Cardiac muscle cell (in vitro differentiated cells and primary cell): Measurements from ENCODE around the gene UGT8. TPM values are rescaled to one million over a fixed set of nuclear protein-coding genes. Genes with fewer than 3 reads are reported as not detected.
"Not testable (repeated sequence)": the region's sequence is repeated elsewhere in the genome, so short reads cannot be mapped to it uniquely, and the experiment has no call there.

Source experiments
- DNase-seq, 2 donors: peaks; one replicate each; pipeline versions ENCODE4 v3.0.0 to v3.0.0-alpha.2; 2010 to 2017; ENCODE audit warnings: low read depth in 1 of 2, low spot score in 1 of 2
- H3K27ac ChIP-seq: fragments of 200-600 bp; sonication (generic); 2 replicates; pipeline ENCODE4 v1.5.1; 2016
- H3K27me3 ChIP-seq: fragments of 200-600 bp; sonication (generic); 2 replicates; pipeline ENCODE4 v1.6.0; 2016; ENCODE audit warnings: control low read depth
- H3K36me3 ChIP-seq: fragments of 200-600 bp; sonication (generic); 2 replicates; pipeline ENCODE4 v1.5.1; 2016; ENCODE audit warnings: control low read depth
- H3K4me1 ChIP-seq: fragments of 200-600 bp; sonication (generic); 2 replicates; pipeline ENCODE4 v1.8.1; 2017; ENCODE audit warnings: low read depth, mild to moderate bottlenecking, mixed run types
- H3K4me3 ChIP-seq: fragments of 200-600 bp; sonication (generic); 2 replicates; pipeline ENCODE4 v1.5.1; 2016; ENCODE audit warnings: mild to moderate bottlenecking
- H3K9me3 ChIP-seq: fragments of 200-600 bp; sonication (generic); 2 replicates; pipeline ENCODE4 v1.5.1; 2017; ENCODE audit warnings: low read depth, mild to moderate bottlenecking, control low read depth
- polyA plus RNA-seq: library from polyadenylated mRNA; unstranded; fragments of >200 nt; fragmentation: Nextera tagmentation; extraction: Ambion mirVana; gene quantifications from 2 replicates; pipeline ENCODE4 v1.2.1, GENCODE V29; 2016
- total RNA-seq: library from RNA; depleted of rRNA; stranded (reverse); fragments of >200 nt; gene quantifications from 2 replicates; pipeline ENCODE4 v1.2.3, GENCODE V29; 2016
- TF ChIP-seq, protein P1 (sequence below): IDR thresholded peaks from 2 replicates; pipeline ENCODE4 v1.5.1; 2012; ENCODE audit warnings: low read depth, mild to moderate bottlenecking, low read length

UGT8 gene
- total and polyA plus RNA-seq, 2 experiments from 2014 or later: 0.36 to 0.43 TPM

DNA sequence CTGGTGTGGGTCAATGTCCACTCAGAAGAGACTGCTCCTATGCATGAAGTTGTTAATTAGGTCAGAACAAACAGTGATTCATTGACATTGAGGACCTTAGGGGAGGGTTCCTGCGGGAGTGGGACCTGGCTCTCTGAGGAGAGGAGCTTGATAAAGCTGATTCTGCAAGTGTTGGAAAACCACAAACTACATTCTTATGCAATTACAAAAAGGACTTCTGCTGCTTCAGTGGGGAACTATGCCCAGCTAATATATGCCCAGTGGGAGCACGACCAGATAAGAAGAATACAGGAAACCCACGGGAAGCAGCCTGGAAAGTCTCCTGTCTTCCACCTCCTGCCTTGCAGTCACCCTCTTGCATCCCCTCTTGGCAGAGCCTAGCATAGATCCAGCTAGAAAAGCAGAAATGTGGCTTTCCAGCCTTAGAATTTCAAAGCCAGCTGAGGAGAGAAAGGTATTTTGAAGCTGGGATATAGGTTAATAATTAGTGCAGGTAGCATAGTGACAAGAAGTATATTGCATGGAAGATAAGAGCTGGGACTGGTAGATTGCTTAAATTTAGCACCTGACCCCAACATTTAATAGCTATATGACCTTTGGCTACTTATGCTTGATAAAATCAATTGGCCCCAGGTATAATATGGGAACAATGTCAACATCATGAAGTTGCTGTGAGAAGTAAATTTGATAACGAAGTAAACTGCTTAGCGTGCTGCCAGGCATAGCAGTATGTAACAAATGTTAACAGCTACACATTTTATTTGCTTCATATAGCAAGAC, 34.9 kb upstream of the UGT8 start:
- TF ChIP-seq, protein P1, sequence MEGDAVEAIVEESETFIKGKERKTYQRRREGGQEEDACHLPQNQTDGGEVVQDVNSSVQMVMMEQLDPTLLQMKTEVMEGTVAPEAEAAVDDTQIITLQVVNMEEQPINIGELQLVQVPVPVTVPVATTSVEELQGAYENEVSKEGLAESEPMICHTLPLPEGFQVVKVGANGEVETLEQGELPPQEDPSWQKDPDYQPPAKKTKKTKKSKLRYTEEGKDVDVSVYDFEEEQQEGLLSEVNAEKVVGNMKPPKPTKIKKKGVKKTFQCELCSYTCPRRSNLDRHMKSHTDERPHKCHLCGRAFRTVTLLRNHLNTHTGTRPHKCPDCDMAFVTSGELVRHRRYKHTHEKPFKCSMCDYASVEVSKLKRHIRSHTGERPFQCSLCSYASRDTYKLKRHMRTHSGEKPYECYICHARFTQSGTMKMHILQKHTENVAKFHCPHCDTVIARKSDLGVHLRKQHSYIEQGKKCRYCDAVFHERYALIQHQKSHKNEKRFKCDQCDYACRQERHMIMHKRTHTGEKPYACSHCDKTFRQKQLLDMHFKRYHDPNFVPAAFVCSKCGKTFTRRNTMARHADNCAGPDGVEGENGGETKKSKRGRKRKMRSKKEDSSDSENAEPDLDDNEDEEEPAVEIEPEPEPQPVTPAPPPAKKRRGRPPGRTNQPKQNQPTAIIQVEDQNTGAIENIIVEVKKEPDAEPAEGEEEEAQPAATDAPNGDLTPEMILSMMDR: no peak
- Histone ChIP-seq H3K36me3 (no peaks in the 10 kb centered on the region), H3K27me3 (no peaks in the 10 kb centered on the region), H3K9me3 (no peaks in the 10 kb centered on the region), H3K4me1 (no peaks in the 10 kb centered on the region), H3K4me3 (no peak overlapping the region), H3K27ac (no peak overlapping the region)
- DNase-seq: peak in 1 of 2 donors; percentile 0

DNA sequence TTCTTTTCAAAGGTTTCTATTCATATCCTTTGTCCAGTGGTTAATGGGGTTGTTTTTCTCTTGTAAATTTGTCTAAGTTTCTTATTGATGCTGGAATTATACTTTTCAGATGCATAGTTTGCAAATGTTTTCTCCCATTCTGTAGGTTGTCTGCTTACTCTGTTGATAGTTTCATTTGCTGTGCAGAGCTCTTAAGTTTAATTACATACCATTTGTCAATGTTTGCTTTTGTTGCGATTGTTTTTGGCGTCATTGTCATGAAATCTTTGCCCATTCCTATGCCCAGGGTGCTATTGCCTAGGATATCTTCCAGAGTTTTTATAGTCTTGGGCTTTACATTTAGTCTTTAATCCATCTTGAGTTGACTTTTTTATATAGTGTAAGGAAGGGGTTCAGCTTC, 21.2 kb upstream of the UGT8 start:
- H3K9me3 ChIP-seq: no peaks in the 10 kb centered on the region
- H3K27ac ChIP-seq: no peak overlapping the region
- no peaks in the 10 kb centered on the region for H3K27me3 ChIP-seq
- TF ChIP-seq, protein P1: no peak
- no peak for DNase-seq
- H3K36me3 ChIP-seq: no peaks in the 10 kb centered on the region
- H3K4me3 ChIP-seq: no peak overlapping the region
- no peaks in the 10 kb centered on the region for H3K4me1 ChIP-seq

DNA sequence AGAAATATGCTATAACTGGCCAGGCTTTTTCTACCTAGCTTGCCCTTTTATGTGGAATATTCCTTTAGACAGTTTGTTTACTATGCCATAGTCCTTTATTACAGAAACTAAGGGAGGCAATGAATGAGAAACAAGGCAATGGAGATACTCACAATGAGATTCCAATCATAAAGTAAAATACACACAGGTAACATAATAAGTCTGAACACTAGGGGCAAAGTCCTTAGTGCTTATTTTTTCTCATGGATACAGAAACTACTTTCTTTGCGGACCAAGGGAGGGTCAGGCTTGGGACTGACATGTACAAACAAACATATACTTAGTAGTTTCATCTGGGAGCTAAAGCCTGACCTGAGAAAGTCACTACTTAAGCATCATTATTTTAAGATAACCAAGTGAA, 16.0 kb upstream of the UGT8 start:
- no peaks in the 10 kb centered on the region for H3K9me3 ChIP-seq
- TF ChIP-seq, protein P1: no peak
- H3K27ac ChIP-seq: no peak overlapping the region

DNA sequence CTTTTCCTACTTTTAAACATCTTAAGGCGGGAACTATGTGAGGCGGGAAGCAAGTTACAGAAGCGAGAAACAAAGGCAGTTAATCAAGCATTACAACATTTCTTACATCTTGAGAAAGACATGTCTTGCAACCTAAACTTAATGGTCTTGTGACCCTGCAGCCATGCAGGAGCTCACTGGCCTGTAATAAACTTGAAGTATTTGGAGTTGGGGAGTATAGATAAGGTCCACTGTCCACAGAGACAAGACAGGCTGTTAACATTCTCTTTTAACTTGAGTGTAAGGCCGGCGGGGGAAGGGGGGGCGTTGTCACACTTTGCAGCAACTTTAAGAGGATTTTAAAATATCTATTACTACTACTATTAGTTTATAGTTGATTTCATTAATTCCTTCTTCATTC, 10.3 kb upstream of the UGT8 start:
- Histone ChIP-seq H3K27me3 (no peaks in the 10 kb centered on the region), H3K4me1 (no peaks in the 10 kb centered on the region), H3K9me3 (no peaks in the 10 kb centered on the region), H3K36me3 (no peaks in the 10 kb centered on the region), H3K4me3 (no peak overlapping the region), H3K27ac (no peak overlapping the region)
- DNase-seq: no peak
- TF ChIP-seq, protein P1: no peak

More for the DNA sequence above, 16.0 kb upstream of the UGT8 start:
- Histone ChIP-seq H3K36me3 (no peaks in the 10 kb centered on the region), H3K4me1 (no peaks in the 10 kb centered on the region), H3K4me3 (no peak overlapping the region), H3K27me3 (no peaks in the 10 kb centered on the region)
- DNase-seq: no peak

DNA sequence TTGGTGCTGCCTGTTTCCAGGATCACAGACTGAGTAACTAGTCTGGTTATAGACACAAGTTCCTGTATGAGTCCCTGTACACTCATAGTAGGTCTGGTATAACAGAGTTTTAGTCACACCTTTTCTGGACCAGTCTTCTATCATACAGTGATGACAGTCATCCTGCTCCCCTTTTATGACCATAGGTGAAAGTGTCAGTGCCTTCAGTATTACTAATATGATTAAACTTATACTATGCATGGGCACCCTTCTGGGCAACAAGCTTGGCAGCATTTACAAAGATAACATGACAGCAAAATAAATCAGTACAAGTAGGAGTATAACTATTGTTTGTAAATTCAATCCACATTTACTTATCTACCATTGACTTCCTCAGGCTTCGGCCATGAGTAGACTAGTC, 8.2 kb upstream of the UGT8 start:
- H3K27me3 ChIP-seq, H3K4me3 ChIP-seq, H3K9me3 ChIP-seq, H3K27ac ChIP-seq, DNase-seq, H3K36me3 ChIP-seq, H3K4me1 ChIP-seq: not testable (repeated sequence)

DNA sequence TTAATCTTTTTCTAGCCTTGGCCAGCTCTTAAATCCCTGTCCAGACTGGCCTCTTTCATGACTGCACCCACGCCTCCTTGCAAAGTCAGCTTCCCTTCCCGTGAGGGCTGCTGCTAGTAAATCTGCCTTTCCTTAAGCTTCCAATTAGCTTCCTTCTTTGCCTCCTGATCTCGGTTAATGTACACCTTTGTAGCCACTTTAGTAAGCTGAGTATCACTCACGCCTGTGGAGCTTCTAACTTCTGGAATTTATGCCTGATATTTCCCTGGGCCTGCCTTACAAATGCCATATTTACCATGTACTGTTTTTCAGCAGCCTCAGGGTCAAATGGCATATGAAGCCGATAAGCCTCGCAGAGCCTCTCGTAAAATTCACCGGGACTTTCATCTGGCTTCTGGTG, 5.1 kb upstream of the UGT8 start:
- no peak for DNase-seq
- Histone ChIP-seq H3K27me3 (peaks cover 20% of the 10 kb centered on the region), H3K4me1 (no peaks in the 10 kb centered on the region), H3K9me3 (no peaks in the 10 kb centered on the region), H3K4me3 (no peak overlapping the region), H3K27ac (no peak overlapping the region), H3K36me3 (no peaks in the 10 kb centered on the region)
- TF ChIP-seq, protein P1: no peak
